Activated CD4-positive, alpha-beta T cell treated with anti-CD3 and anti-CD28 coated beads for 1 hour (primary cell): ENCODE data around the gene AMPH.
A peak's percentile ranks its signal among the peaks of the same experiment; 100 is the strongest.
"Not testable (repeated sequence)": the region's sequence is repeated elsewhere in the genome, so short reads cannot be mapped to it uniquely, and the experiment has no call there.

Experiments used
- DNase-seq: peaks from one replicate; pipeline ENCODE4 v3.0.0-alpha.2; 2020

The AMPH gene

GRCh38 chr7:38344741-38345140 is 286.4 kb downstream of the AMPH start:
- DNase-seq = not testable (repeated sequence)

GRCh38 chr7:38342135-38342534 is 289.0 kb downstream of the AMPH start:
- not testable (repeated sequence) for DNase-seq

DNA sequence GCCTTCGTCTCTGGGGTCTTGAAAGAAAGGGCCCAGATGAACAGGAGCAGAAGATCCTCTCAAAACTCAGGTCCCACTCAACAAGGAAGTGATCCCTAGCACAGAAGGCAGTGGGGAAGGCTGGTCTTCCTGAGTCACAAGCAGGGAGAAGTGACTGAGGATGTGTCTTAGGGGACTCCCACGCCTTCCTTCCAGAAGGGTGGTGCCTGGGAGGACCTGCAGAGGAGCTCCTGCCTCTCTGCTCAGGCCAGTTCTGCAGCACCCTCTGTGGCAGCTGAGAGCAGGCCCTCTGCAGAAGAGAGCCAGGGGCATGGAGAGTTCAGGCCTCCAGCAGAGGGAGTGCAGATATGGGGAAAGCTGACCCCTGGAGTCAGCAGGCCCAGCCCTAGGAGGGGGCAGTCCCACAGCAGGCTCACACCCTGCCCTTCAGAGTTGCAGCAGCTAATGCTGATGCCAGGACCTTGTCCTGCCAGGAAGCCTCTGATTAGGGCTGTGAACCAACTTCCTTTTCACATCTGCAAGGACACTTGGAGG is 289.9 kb downstream of the AMPH start:
- DNase-seq = not testable (repeated sequence)

- no peak for DNase-seq
Observed at GRCh38 chr7:38339953-38340819, 291.0 kb downstream of the AMPH start.

DNA sequence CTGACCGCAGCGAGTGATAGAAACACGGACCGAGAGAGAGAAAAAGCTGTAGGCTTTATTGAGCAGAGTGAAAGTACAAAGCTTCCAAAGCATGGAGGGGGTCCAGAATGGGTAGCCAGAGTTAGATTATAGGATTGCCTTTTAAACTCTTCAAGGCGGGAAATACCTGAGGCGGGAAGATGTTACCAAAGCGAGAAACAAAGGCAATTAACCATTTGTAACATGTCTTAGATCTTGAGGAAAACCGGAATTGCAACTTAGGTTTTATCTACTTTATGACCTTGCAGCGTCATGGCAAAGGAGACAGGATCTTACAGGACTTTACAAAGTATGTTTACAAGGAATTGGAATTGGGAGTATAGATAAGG is 295.0 kb downstream of the AMPH start:
- DNase-seq = not testable (repeated sequence)

- DNase-seq = peak; percentile 60
Observed at GRCh38 chr7:38335492-38336147, 295.6 kb downstream of the AMPH start.

- no peak for DNase-seq
Observed at GRCh38 chr7:38335128-38335491, 296.1 kb downstream of the AMPH start.

DNA sequence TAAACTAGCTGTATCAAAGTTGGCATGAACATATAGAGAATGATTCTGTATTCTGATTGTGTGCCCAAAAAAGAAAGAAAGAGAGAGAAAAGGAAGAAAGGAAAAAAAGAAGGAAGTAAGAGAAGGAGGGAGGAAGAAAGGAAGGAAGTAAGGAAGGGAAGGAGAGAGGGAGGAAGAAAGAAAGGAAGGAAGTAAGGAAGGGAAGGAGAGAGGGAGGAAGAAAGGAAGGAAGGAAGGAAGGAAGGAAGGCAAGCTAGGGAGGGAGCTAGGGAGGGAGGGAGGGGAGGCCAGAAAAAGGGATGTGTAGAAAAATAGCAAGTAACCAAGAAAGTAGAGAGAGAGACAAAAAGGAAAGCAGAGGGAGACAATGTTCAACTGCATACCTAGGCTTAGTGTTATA is 297.0 kb downstream of the AMPH start:
- DNase-seq = no peak
